OCI-LY1 (cell line): ENCODE results near the gene CNTNAP2.

ENCODE experiments used
- EZH2 ChIP-seq: fragments of 200-600 bp; sonication (generic), shearing (Covaris generic); IDR thresholded peaks from 2 replicates; pipeline ENCODE4 v1.8.0; 2017; ENCODE audit warnings: borderline replicate concordance, mixed run types, mild to moderate bottlenecking, antibody characterized with exemption, low read length, moderate library complexity, mixed read lengths
- TF ChIP-seq, protein P1 (sequence below): fragments of 200-600 bp; sonication (generic), shearing (Covaris generic); IDR thresholded peaks from 2 replicates; pipeline ENCODE4 v1.5.1; 2017; ENCODE audit warnings: mild to moderate bottlenecking, antibody characterized with exemption, low read length, moderate library complexity, mixed read lengths

- TF ChIP-seq, protein P1, sequence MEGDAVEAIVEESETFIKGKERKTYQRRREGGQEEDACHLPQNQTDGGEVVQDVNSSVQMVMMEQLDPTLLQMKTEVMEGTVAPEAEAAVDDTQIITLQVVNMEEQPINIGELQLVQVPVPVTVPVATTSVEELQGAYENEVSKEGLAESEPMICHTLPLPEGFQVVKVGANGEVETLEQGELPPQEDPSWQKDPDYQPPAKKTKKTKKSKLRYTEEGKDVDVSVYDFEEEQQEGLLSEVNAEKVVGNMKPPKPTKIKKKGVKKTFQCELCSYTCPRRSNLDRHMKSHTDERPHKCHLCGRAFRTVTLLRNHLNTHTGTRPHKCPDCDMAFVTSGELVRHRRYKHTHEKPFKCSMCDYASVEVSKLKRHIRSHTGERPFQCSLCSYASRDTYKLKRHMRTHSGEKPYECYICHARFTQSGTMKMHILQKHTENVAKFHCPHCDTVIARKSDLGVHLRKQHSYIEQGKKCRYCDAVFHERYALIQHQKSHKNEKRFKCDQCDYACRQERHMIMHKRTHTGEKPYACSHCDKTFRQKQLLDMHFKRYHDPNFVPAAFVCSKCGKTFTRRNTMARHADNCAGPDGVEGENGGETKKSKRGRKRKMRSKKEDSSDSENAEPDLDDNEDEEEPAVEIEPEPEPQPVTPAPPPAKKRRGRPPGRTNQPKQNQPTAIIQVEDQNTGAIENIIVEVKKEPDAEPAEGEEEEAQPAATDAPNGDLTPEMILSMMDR = no peak
- no peak for TF ChIP-seq EZH2
These were observed 280.5 kb downstream of the CNTNAP2 start for GRCh38 chr7:146397141-146397540.
